GM12878 (cell line): Measurements from ENCODE around the gene SMIM7. TPM values are rescaled to one million over a fixed set of nuclear protein-coding genes. Genes with fewer than 3 reads are reported as not detected.
A peak's percentile ranks its signal among the peaks of the same experiment; 100 is the strongest.

Experiments used
- ATAC-seq: fragments of 200-7000 bp; cut with Tn5 transposase; 3 replicates; pipeline ENCODE4 v1.9.1; 2020; ENCODE audit warnings: mild to moderate bottlenecking, moderate library complexity
- Bru-seq: library from RNA; stranded (reverse); fragments of 400-500 nt; gene quantifications from one replicate; lab custom pipeline; 2021; lab: Mats Ljungman, UMichigan
- BruChase-seq, 2 experiments: library from RNA; stranded (reverse); fragments of 400-500 nt; gene quantifications; one replicate each; lab custom pipeline; 2021; lab: Mats Ljungman, UMichigan
- BruUV-seq: library from RNA; stranded (reverse); fragments of 400-500 nt; replicated peaks from 2 replicates; lab custom pipeline; 2021; lab: Mats Ljungman, UMichigan
- CTCF ChIA-PET: fragments of 300-600 bp; sonication (Branson Sonifier 250); formaldehyde crosslinking; extraction: SDS; loops from one replicate; lab custom pipeline; 2021; ENCODE audit warnings: inconsistent platforms; lab: Yijun Ruan, JAX
- POLR2A ChIA-PET: fragments of 350-600 bp; formaldehyde crosslinking; extraction: SDS; loops from one replicate; lab custom pipeline; 2021; ENCODE audit warnings: inconsistent platforms; lab: Charles Lee
- RAD21 ChIA-PET: fragments of 300-600 bp; sonication (Branson Sonifier 250); formaldehyde crosslinking; loops from one replicate; lab custom pipeline; 2023; ENCODE audit warnings: antibody characterized with exemption; ENCODE audit not compliant: unreplicated experiment; lab: Charles Lee
- SMC1A ChIA-PET: fragments of 300-600 bp; sonication (Branson Sonifier 250); formaldehyde crosslinking; loops from one replicate; lab custom pipeline; 2023; ENCODE audit not compliant: unreplicated experiment, uncharacterized antibody; lab: Charles Lee
- DNase-seq: peaks from one replicate; pipeline ENCODE4 v3.0.0-alpha.2; 2011; ENCODE audit warnings: low read depth, low spot score
- FAIRE-seq: peaks from 3 replicates; lab custom pipeline; 2011; peaks lifted over from hg19 to GRCh38; lab: Jason Lieb, UNC
- H2AFZ ChIP-seq: 2 replicates; pipeline ENCODE4 v1.6.0; 2011; ENCODE audit warnings: low read depth, low read length, control low read depth; ENCODE audit not compliant: control insufficient read depth
- H3K27ac ChIP-seq: 2 replicates; pipeline ENCODE4 v1.5.1; 2011; ENCODE audit warnings: control low read depth; ENCODE audit not compliant: control insufficient read depth, insufficient read depth
- H3K27me3 ChIP-seq, 2 experiments: replicated peaks in 1 of 2; 2 replicates each; pipeline versions ENCODE4 v1.6.0 to v1.6.1; 2011; ENCODE audit warnings: low read length in 1 of 2; ENCODE audit not compliant: control insufficient read depth in 2 of 2, insufficient read depth in 2 of 2
- H3K36me3 ChIP-seq, 2 experiments: 2 replicates each; pipeline ENCODE4 v1.5.1; 2011; ENCODE audit warnings: low read length in 1 of 2; ENCODE audit not compliant: control insufficient read depth in 2 of 2, insufficient read depth in 2 of 2
- H3K4me1 ChIP-seq: 2 replicates; pipeline ENCODE4 v1.6.1; 2011; ENCODE audit warnings: mild to moderate bottlenecking, low read length, moderate library complexity, mixed read lengths; ENCODE audit not compliant: control insufficient read depth, insufficient read depth
- H3K4me2 ChIP-seq: 2 replicates; pipeline ENCODE4 v1.6.0; 2011; ENCODE audit warnings: control low read depth; ENCODE audit not compliant: control insufficient read depth, insufficient read depth
- H3K4me3 ChIP-seq: fragments of 200-600 bp; sonication (generic); 2 replicates; pipeline ENCODE4 v1.5.1; 2016
- H3K79me2 ChIP-seq: 2 replicates; pipeline ENCODE4 v1.6.0; 2011; ENCODE audit warnings: low read length; ENCODE audit not compliant: control insufficient read depth, insufficient read depth
- H3K9ac ChIP-seq: 2 replicates; pipeline ENCODE4 v1.8.0; 2011; ENCODE audit warnings: low read length, control low read depth, mixed read lengths; ENCODE audit not compliant: control insufficient read depth, insufficient read depth
- H3K9me3 ChIP-seq: replicated peaks from 3 replicates; pipeline ENCODE4 v1.5.1; 2011; ENCODE audit warnings: mild to moderate bottlenecking, low read length; ENCODE audit not compliant: control insufficient read depth, insufficient read depth
- H4K20me1 ChIP-seq: 2 replicates; pipeline ENCODE4 v1.6.0; 2011; ENCODE audit not compliant: control insufficient read depth, insufficient read depth
- CREM ChIP-seq: IDR thresholded peaks from 2 replicates; pipeline ENCODE4 v1.6.1; 2014; ENCODE audit warnings: antibody characterized with exemption, low read depth
- DPF2 ChIP-seq: fragments of 450-650 bp; IDR thresholded peaks from 2 replicates; pipeline ENCODE4 v1.6.1; 2017; ENCODE audit warnings: mild to moderate bottlenecking
- HDAC6 ChIP-seq: fragments of 200-600 bp; sonication (generic); IDR thresholded peaks from one replicate; pipeline ENCODE4 v1.8.0; 2017; ENCODE audit warnings: antibody characterized with exemption; ENCODE audit not compliant: unreplicated experiment
- JUND ChIP-seq: IDR thresholded peaks from 2 replicates; pipeline ENCODE4 v1.6.1; 2012; ENCODE audit warnings: low read depth, mild to moderate bottlenecking, low read length, improper control_type of control experiment, moderate library complexity
- MTA2 ChIP-seq: fragments of 450-650 bp; IDR thresholded peaks from 2 replicates; pipeline ENCODE4 v1.6.1; 2016; ENCODE audit warnings: low read depth, mild to moderate bottlenecking, moderate library complexity
- NR2F1 ChIP-seq: fragments of 450-650 bp; conservative IDR thresholded peaks from 2 replicates; pipeline ENCODE4 v1.6.1; 2017; ENCODE audit warnings: mild to moderate bottlenecking
- POU2F2 ChIP-seq: IDR thresholded peaks from 3 replicates; pipeline ENCODE4 v1.6.1; 2011; ENCODE audit warnings: low read depth, mild to moderate bottlenecking, low read length, borderline replicate concordance
- RELB ChIP-seq: fragments of 450-650 bp; IDR thresholded peaks from 2 replicates; pipeline ENCODE4 v1.6.1; 2017; ENCODE audit warnings: low read depth, mild to moderate bottlenecking, moderate library complexity
- SKIL ChIP-seq: fragments of 450-650 bp; IDR thresholded peaks from 2 replicates; pipeline ENCODE4 v1.6.1; 2017; ENCODE audit warnings: mild to moderate bottlenecking, low read depth, inconsistent platforms; ENCODE audit not compliant: poor library complexity, severe bottlenecking
- SRF ChIP-seq, 2 experiments: IDR thresholded peaks; 2 replicates each; pipeline ENCODE4 v1.6.1; 2011; ENCODE audit warnings: low read depth in 2 of 2, low read length in 2 of 2, mild to moderate bottlenecking in 1 of 2, moderate library complexity in 1 of 2
- TCF12 ChIP-seq: IDR thresholded peaks from 2 replicates; pipeline ENCODE4 v1.6.1; 2011; ENCODE audit warnings: low read depth, mild to moderate bottlenecking, low read length
- YBX1 ChIP-seq: fragments of 450-650 bp; IDR thresholded peaks from 2 replicates; pipeline ENCODE4 v1.6.1; 2016; ENCODE audit warnings: antibody characterized with exemption
- ZNF217 ChIP-seq: fragments of 450-650 bp; IDR thresholded peaks from 2 replicates; pipeline ENCODE4 v1.6.1; 2017; ENCODE audit warnings: antibody characterized with exemption, mild to moderate bottlenecking
- WGBS: methylation state at CpG from one replicate; pipeline ENCODE4 v1.1.6; 2016; ENCODE audit warnings: low lambda C conversion rate; ENCODE audit not compliant: insufficient replicate concordance, insufficient coverage; ENCODE audit errors: missing lambda C conversion rate; 5-methylcytosine and 5-hydroxymethylcytosine counted together
- in situ Hi-C: fragments of 300-500 bp; cut with MboI; formaldehyde crosslinking; loops from 9 replicates; pipeline ENCODE4 v1.14.3; 2018; ENCODE audit warnings: mixed read lengths
- intact Hi-C: fragments of 100-400 bp; cut with micrococcal nuclease; formaldehyde crosslinking; loops from one replicate; pipeline ENCODE4 v1.14.2; 2022; ENCODE audit not compliant: unreplicated experiment
- long read RNA-seq, 2 experiments: library from polyadenylated mRNA; unstranded; transcript quantifications; one replicate each; pipeline ENCODE4 v2.0.0, GENCODE V29; 2019 to 2020
- polyA minus RNA-seq, 3 experiments: library from RNA; depleted of rRNA, polyadenylated mRNA; stranded (reverse); fragments of >200 nt; gene quantifications; 2 replicates each; pipeline ENCODE4 v1.2.3, GENCODE V29; 2011
- polyA plus RNA-seq, 11 experiments: library from polyadenylated mRNA; depleted of rRNA in 4 of 11; unstranded in 6 of 11; stranded (reverse) in 5 of 11; fragments of >200 nt; fragmentation: Nextera tagmentation in 4 of 11; fragmentation: Illumina TruSeq in 1 of 11; extraction: Ambion mirVana in 4 of 11; extraction: Trizol in 1 of 11; gene quantifications; 1 replicate in 1 of 11; 2 replicates in 10 of 11; pipeline versions ENCODE4 v1.2.1 to v1.2.3, GENCODE V29; 2011 to 2016; ENCODE audit warnings: inconsistent platforms in 2 of 11, missing spikeins in 2 of 11, low read depth in 1 of 11
- total RNA-seq, 4 experiments: library from RNA; depleted of rRNA in 3 of 4; stranded (reverse); fragments of >200 nt in 3 of 4; fragmentation: Illumina TruSeq in 1 of 4; extraction: Trizol in 1 of 4; gene quantifications; 2 replicates each; pipeline versions ENCODE4 v1.2.1 to v1.2.3, GENCODE V29; 2013 to 2021

Gene SMIM7
- 131 and 132 TPM in 2 replicates for total RNA-seq (2013; cell fraction: nucleolus; rRNA removed)
- total RNA-seq (2014; rRNA removed) (49.9 and 51.3 TPM in 2 replicates), total RNA-seq (2014; rRNA removed; fragmentation: Illumina TruSeq; extraction: Trizol) (68.1 and 69.4 TPM in 2 replicates), total RNA-seq (2021) (44.6 and 45.7 TPM in 2 replicates), polyA plus RNA-seq (2011; rRNA removed) (88.8 and 96.7 TPM in 2 replicates), polyA plus RNA-seq (2014; fragmentation: Illumina TruSeq; extraction: Trizol) (71.7 and 99.7 TPM in 2 replicates), polyA plus RNA-seq (2014; fragmentation: Nextera tagmentation; extraction: Ambion mirVana) (100 to 1,000 TPM; 157 to 170 TPM), polyA plus RNA-seq (2014; rRNA removed) (60.0 and 66.0 TPM in 2 replicates), polyA plus RNA-seq (2016; fragmentation: Nextera tagmentation; extraction: Ambion mirVana) (10 to 100 TPM; 70.0 to 72.5 TPM), polyA minus RNA-seq (2011; rRNA and poly(A)+ RNA removed) (49.9 and 62.4 TPM in 2 replicates), Bru-seq, nascent RNA (percentile 91 among the genes with signal in this experiment), BruChase-seq, experiment 1, labeled RNA remaining after a 6-hour chase (percentile 95 among the genes with signal in this experiment), BruChase-seq, experiment 2, labeled RNA remaining after a 2-hour chase (percentile 96 among the genes with signal in this experiment)
- 39.2 TPM for polyA plus RNA-seq (2011; ENCODE audit: low read depth)
- 73.5 and 81.4 TPM in 2 replicates for polyA plus RNA-seq (2011; cell fraction: cytosol; rRNA removed)
- 54.6 and 59.6 TPM in 2 replicates for polyA plus RNA-seq (2011; cell fraction: nucleus; rRNA removed)
- 48.8 and 52.3 TPM in 2 replicates for polyA plus RNA-seq (2012)
- polyA minus RNA-seq (2011; cell fraction: cytosol; rRNA and poly(A)+ RNA removed): 15.6 and 20.6 TPM in 2 replicates
- 25.5 and 47.5 TPM in 2 replicates for polyA minus RNA-seq (2011; cell fraction: nucleus; rRNA and poly(A)+ RNA removed)
- long read RNA-seq, experiment 1, transcript SMIM7-208 (5 exons, 2,776 nt): major isoform, 33 of 45 reads
- long read RNA-seq, experiment 1, partial matches to known transcripts: 1 of 45 reads
- long read RNA-seq, experiment 1, other reads (novel, unspliced or antisense): 2 of 45 reads
- long read RNA-seq, experiment 2, transcript SMIM7-214 (4 exons, 1,075 nt): minor isoform, 17 of 336 reads
- long read RNA-seq, experiment 2, transcript SMIM7-210 (6 exons, 1,065 nt): minor isoform, 9 of 336 reads
- long read RNA-seq, experiment 2, transcript SMIM7-209 (6 exons, 2,190 nt): minor isoform, 6 of 336 reads
- long read RNA-seq, experiment 2, transcript SMIM7-208 (5 exons, 2,776 nt): major isoform, 265 of 336 reads
- long read RNA-seq, experiment 2, partial matches to known transcripts: 4 of 336 reads
- long read RNA-seq, experiment 2, other reads (novel, unspliced or antisense): 24 of 336 reads

- ChIA-PET CTCF (interaction anchor here (0.7 to 1.3 kb wide), 4 partner anchors 55 to 215 kb away, joined by 3 to 4 read pairs (median 4); no protein-coding TSS in a partner anchor), RAD21 (interaction anchor here (0.9 to 3.3 kb wide), 5 partner anchors 36 to 87 kb away, joined by 4 to 22 read pairs (median 7); partner anchors contain the start of gene SLC35E1), SMC1A (interaction anchor here (0.8 to 3.9 kb wide), 5 partner anchors 12 to 414 kb away, joined by 3 to 21 read pairs (median 3); no protein-coding TSS in a partner anchor), POLR2A (interaction anchor here (0.6 to 4.9 kb wide), 13 partner anchors 16 to 417 kb away, joined by 3 to 64 read pairs (median 4); partner anchors contain the start of genes C19orf44, CALR3, MED26 and SLC35E1)
- H3K4me1 ChIP-seq: peaks cover 18% of the 10 kb centered on the region
- whole genome bisulfite sequencing: 3% methylated on average over 60 of the region's 60 CpGs
- no peaks in the 10 kb centered on the region for H3K9me3 ChIP-seq
- intact Hi-C loops: loop anchor here (2.0 to 5.0 kb wide), 2 partner anchors 33 to 73 kb away; partner anchors contain the start of gene MED26
- H3K79me2 ChIP-seq: peaks cover 62% of the 10 kb centered on the region
- ATAC-seq: peak; percentile 97
- peaks cover 4 to 27% of the 10 kb centered on the region in 2 experiments for H3K36me3 ChIP-seq
- H3K27ac ChIP-seq: peak within 1 kb of the TSS; percentile 94
- peak within 1 kb of the TSS; percentile 99 for H3K4me2 ChIP-seq
- FAIRE-seq: peak; percentile 99
- no TSS peak for BruUV-seq
- H3K4me3 ChIP-seq: peak within 1 kb of the TSS; percentile 99
- H3K27me3 ChIP-seq: no peaks in the 10 kb centered on the region
- in situ Hi-C loops: no loop called here
- peak within 1 kb of the TSS; percentile 97 for H2AFZ ChIP-seq
- H4K20me1 ChIP-seq: peaks cover 13% of the 10 kb centered on the region
- H3K9ac ChIP-seq: peak within 1 kb of the TSS; percentile 87
- peak; percentile 98 for DNase-seq
- TF ChIP-seq SKIL (no peak), YBX1 (no peak), NR2F1 (0 out of 2 replicates have a peak, but pooled peaks have one; percentile 34), CREM (peak; percentile 66; the same call in 1 of the 2 replicates), ZNF217 (no peak), POU2F2 (0 out of 3 replicates have a peak, but pooled peaks have one; percentile 6), JUND (no peak), HDAC6 (no peak), SRF (IDR thresholded peaks at IDR 0.05; ENCODE audit: low read depth in 2 of 2, low read length in 2 of 2) (peak in 1 of 2 experiments; percentile 25; a peak in 1 of 4 replicates), DPF2 (no peak), MTA2 (no peak), TCF12 (no peak), RELB (peak; percentile 81)
These were observed at the start of gene SMIM7 for GRCh38 chr19:16659832-16660708. Gene SMIM7 (minus strand): TSS chr19:16660144. CDS start chr19:16660110, 34 bp downstream.
